A673 (cell line): ENCODE measurements around the gene ARHGAP26. TPM values are rescaled to one million over a fixed set of nuclear protein-coding genes. Genes with fewer than 3 reads are reported as not detected.

Source experiments
- BruUV-seq: library from RNA; stranded (reverse); fragments of 400-500 nt; replicated peaks from 2 replicates; lab custom pipeline; 2021; lab: Mats Ljungman, UMichigan
- CTCF ChIA-PET: fragments of 300-600 bp; sonication (Branson Sonifier 250); formaldehyde crosslinking; loops from one replicate; lab custom pipeline; 2022; ENCODE audit warnings: antibody characterized with exemption; lab: Charles Lee
- POLR2A ChIA-PET: fragments of 300-600 bp; sonication (Branson Sonifier 250); formaldehyde crosslinking; loops from one replicate; lab custom pipeline; 2022; ENCODE audit warnings: antibody characterized with exemption; ENCODE audit not compliant: low non-redundant PET; lab: Charles Lee
- DNase-seq: peaks from one replicate; pipeline ENCODE4 v3.0.0-alpha.2; 2015; ENCODE audit warnings: low spot score
- H3K27ac ChIP-seq: fragments of 200-600 bp; sonication (generic); 2 replicates; pipeline ENCODE4 v1.5.1; 2016; ENCODE audit warnings: mixed run types, low read depth, mild to moderate bottlenecking, mixed read lengths, antibody characterized with exemption, low read length; ENCODE audit not compliant: poor library complexity, severe bottlenecking
- H3K27me3 ChIP-seq: fragments of 200-600 bp; sonication (generic); replicated peaks from 2 replicates; pipeline ENCODE4 v1.6.1; 2017; ENCODE audit warnings: mixed run types, low read depth, mild to moderate bottlenecking, mixed read lengths, antibody characterized with exemption, low read length; ENCODE audit not compliant: insufficient read depth, poor library complexity
- H3K36me3 ChIP-seq: fragments of 200-600 bp; sonication (generic); 2 replicates; pipeline ENCODE4 v1.6.1; 2016; ENCODE audit warnings: mixed run types, mild to moderate bottlenecking, mixed read lengths, antibody characterized with exemption, low read length; ENCODE audit not compliant: insufficient read depth, poor library complexity, severe bottlenecking
- H3K4me1 ChIP-seq: fragments of 200-600 bp; sonication (generic); 2 replicates; pipeline ENCODE4 v1.6.1; 2017; ENCODE audit warnings: mixed run types, mild to moderate bottlenecking, mixed read lengths, antibody characterized with exemption, low read length; ENCODE audit not compliant: insufficient read depth, poor library complexity, severe bottlenecking
- H3K4me3 ChIP-seq: fragments of 200-600 bp; sonication (generic); 2 replicates; pipeline ENCODE4 v1.5.1; 2016; ENCODE audit warnings: low read depth, mixed run types, mild to moderate bottlenecking, mixed read lengths, low read length; ENCODE audit not compliant: poor library complexity, severe bottlenecking
- H3K9me3 ChIP-seq: fragments of 200-600 bp; sonication (generic); 2 replicates; pipeline ENCODE4 v1.6.1; 2016; ENCODE audit warnings: mixed run types, low read depth, mild to moderate bottlenecking, mixed read lengths, antibody characterized with exemption, low read length; ENCODE audit not compliant: poor library complexity, severe bottlenecking
- CTCF ChIP-seq: fragments of 300-800, 200-600 bp; sonication (generic); conservative IDR thresholded peaks from 2 replicates; pipeline ENCODE4 v1.5.1; 2017; ENCODE audit warnings: low read depth, mild to moderate bottlenecking, antibody characterized with exemption, low read length, moderate library complexity, mixed read lengths
- EZH2 ChIP-seq: fragments of 200-600 bp; sonication (generic); IDR thresholded peaks from 2 replicates; pipeline ENCODE4 v1.6.1; 2017; ENCODE audit warnings: borderline replicate concordance, low read depth, mild to moderate bottlenecking, mixed read lengths, antibody characterized with exemption, low read length; ENCODE audit not compliant: poor library complexity, severe bottlenecking
- intact Hi-C: fragments of 100-400 bp; cut with micrococcal nuclease; formaldehyde crosslinking; loops from one replicate; pipeline ENCODE4 v1.10.0; 2022; ENCODE audit not compliant: unreplicated experiment
- total RNA-seq: library from RNA; stranded (reverse); gene quantifications from 2 replicates; pipeline ENCODE4 v1.2.3, GENCODE V29; 2021

Gene ARHGAP26
- total RNA-seq, 1 experiment from 2014 or later: 25.5 TPM

- no TSS peak for BruUV-seq
- DNase-seq: no peak
- POLR2A ChIA-PET: no interaction called here
These were observed 67.0 kb downstream of the ARHGAP26 start for GRCh38 chr5:142837081-142837725.

GRCh38 chr5:142838845-142839244 is 68.7 kb downstream of the ARHGAP26 start:
- BruUV-seq: no TSS peak

More at GRCh38 chr5:142837081-142837725, 67.0 kb downstream of the ARHGAP26 start:
- CTCF ChIA-PET: no interaction called here
- TF ChIP-seq EZH2: no peak
- TF ChIP-seq CTCF: no peak
- intact Hi-C loops: no loop called here
- Histone ChIP-seq H3K4me3 (no peak overlapping the region), H3K4me1 (peaks cover 5% of the 10 kb centered on the region), H3K27ac (no peak overlapping the region), H3K36me3 (no peaks in the 10 kb centered on the region), H3K27me3 (no peaks in the 10 kb centered on the region), H3K9me3 (no peaks in the 10 kb centered on the region)

GRCh38 chr5:142839711-142840346 is 69.7 kb downstream of the ARHGAP26 start:
- TF ChIP-seq CTCF (no peak), EZH2 (no peak)
- no peak for DNase-seq
- intact Hi-C loops: no loop called here
- Histone ChIP-seq H3K27ac (no peak overlapping the region), H3K9me3 (no peaks in the 10 kb centered on the region), H3K36me3 (no peaks in the 10 kb centered on the region), H3K4me1 (peaks cover 16% of the 10 kb centered on the region), H3K27me3 (no peaks in the 10 kb centered on the region), H3K4me3 (no peak overlapping the region)
- BruUV-seq: no TSS peak
- ChIA-PET POLR2A (no interaction called here), CTCF (interaction anchor here (0.5 to 0.6 kb wide), 2 partner anchors 55 to 154 kb away, joined by 3 to 5 read pairs; partner anchors contain the start of gene FGF1)

More at GRCh38 chr5:142838845-142839244, 68.7 kb downstream of the ARHGAP26 start:
- Histone ChIP-seq H3K4me3 (no peak overlapping the region), H3K9me3 (no peaks in the 10 kb centered on the region), H3K4me1 (peaks cover 16% of the 10 kb centered on the region), H3K27ac (no peak overlapping the region), H3K36me3 (no peaks in the 10 kb centered on the region), H3K27me3 (no peaks in the 10 kb centered on the region)
- intact Hi-C loops: no loop called here
- ChIA-PET CTCF (no interaction called here), POLR2A (interaction anchor here (0.6 kb wide), 1 partner anchor 12 kb away, joined by 6 read pairs; no protein-coding TSS in a partner anchor)
- DNase-seq: no peak
- TF ChIP-seq CTCF: no peak
- no peak for TF ChIP-seq EZH2
